KOPT-K1 (cell line): ENCODE data around the gene GPR153.
"Not testable (repeated sequence)": the region's sequence is repeated elsewhere in the genome, so short reads cannot be mapped to it uniquely, and the experiment has no call there.

ENCODE experiments used
- H3K27ac ChIP-seq: fragments of 200-600 bp; sonication (generic); 2 replicates; pipeline ENCODE4 v1.5.1; 2016; ENCODE audit warnings: antibody characterized with exemption, mild to moderate bottlenecking, low read depth, low read length; ENCODE audit not compliant: poor library complexity, severe bottlenecking
- H3K36me3 ChIP-seq: fragments of 200-600 bp; sonication (generic); 2 replicates; pipeline ENCODE4 v1.5.1; 2017; ENCODE audit warnings: antibody characterized with exemption, mild to moderate bottlenecking, low read length, moderate library complexity; ENCODE audit not compliant: insufficient read depth
- H3K9me3 ChIP-seq: fragments of 200-600 bp; sonication (generic); 2 replicates; pipeline ENCODE4 v1.5.1; 2017; ENCODE audit warnings: antibody characterized with exemption, low read length, mild to moderate bottlenecking; ENCODE audit not compliant: insufficient read depth, poor library complexity, severe bottlenecking

The GPR153 gene

GRCh38 chr1:6260961-6261614 is at the start of gene GPR153:
Gene GPR153 (minus strand): TSS chr1:6261098. CDS start chr1:6254905, 6,193 bp downstream.
- H3K36me3 ChIP-seq = peaks cover 11% of the 10 kb centered on the region; the same call in 1 of the 2 replicates
- H3K27ac ChIP-seq = peak within 1 kb of the TSS; percentile 43

GRCh38 chr1:6310116-6310848 is 49.4 kb upstream of the GPR153 start:
- H3K36me3 ChIP-seq = peaks cover 62% of the 10 kb centered on the region
- H3K9me3 ChIP-seq = peaks cover 8% of the 10 kb centered on the region
- H3K27ac ChIP-seq = no peak overlapping the region

More at GRCh38 chr1:6260961-6261614, at the start of gene GPR153:
- no peaks in the 10 kb centered on the region for H3K9me3 ChIP-seq

GRCh38 chr1:6309564-6309963 is 48.7 kb upstream of the GPR153 start:
- no peak overlapping the region for H3K27ac ChIP-seq
- peaks cover 55% of the 10 kb centered on the region for H3K36me3 ChIP-seq
- peaks cover 8% of the 10 kb centered on the region for H3K9me3 ChIP-seq

GRCh38 chr1:6308449-6308848 is 47.6 kb upstream of the GPR153 start:
- peaks cover 8% of the 10 kb centered on the region for H3K9me3 ChIP-seq
- H3K36me3 ChIP-seq = peaks cover 51% of the 10 kb centered on the region
- no peak overlapping the region for H3K27ac ChIP-seq

GRCh38 chr1:6307682-6308081 is 46.8 kb upstream of the GPR153 start:
- H3K36me3 ChIP-seq = peaks cover 54% of the 10 kb centered on the region
- not testable (repeated sequence) for H3K9me3 ChIP-seq
- peak overlapping the region; percentile 22 for H3K27ac ChIP-seq

GRCh38 chr1:6307099-6307498 is 46.2 kb upstream of the GPR153 start:
- Histone ChIP-seq H3K27ac (peak overlapping the region; percentile 22), H3K9me3 (peaks cover 8% of the 10 kb centered on the region), H3K36me3 (peaks cover 56% of the 10 kb centered on the region)

- peaks cover 50% of the 10 kb centered on the region; the same call in 1 of the 2 replicates for H3K36me3 ChIP-seq
- no peak overlapping the region for H3K27ac ChIP-seq
Measured at GRCh38 chr1:6303397-6304012, 42.6 kb upstream of the GPR153 start.

GRCh38 chr1:6302568-6302967 is 41.7 kb upstream of the GPR153 start:
- H3K27ac ChIP-seq = no peak overlapping the region
- peaks cover 48% of the 10 kb centered on the region; the same call in 1 of the 2 replicates for H3K36me3 ChIP-seq
- no peaks in the 10 kb centered on the region for H3K9me3 ChIP-seq

More at GRCh38 chr1:6303397-6304012, 42.6 kb upstream of the GPR153 start:
- peaks cover 6% of the 10 kb centered on the region for H3K9me3 ChIP-seq

- Histone ChIP-seq H3K27ac (no peak overlapping the region), H3K36me3 (peaks cover 37% of the 10 kb centered on the region; the same call in 1 of the 2 replicates), H3K9me3 (no peaks in the 10 kb centered on the region)
Measured at GRCh38 chr1:6301526-6301925, 40.6 kb upstream of the GPR153 start.

GRCh38 chr1:6300342-6301048 is 39.6 kb upstream of the GPR153 start:
- no peaks in the 10 kb centered on the region for H3K9me3 ChIP-seq
- H3K27ac ChIP-seq = no peak overlapping the region
- peaks cover 34% of the 10 kb centered on the region; the same call in 1 of the 2 replicates for H3K36me3 ChIP-seq

- Histone ChIP-seq H3K36me3 (peaks cover 37% of the 10 kb centered on the region; the same call in 1 of the 2 replicates), H3K27ac (no peak overlapping the region), H3K9me3 (no peaks in the 10 kb centered on the region)
Measured at GRCh38 chr1:6299557-6300165, 38.8 kb upstream of the GPR153 start.

GRCh38 chr1:6298940-6299465 is 38.1 kb upstream of the GPR153 start:
- H3K27ac ChIP-seq = no peak overlapping the region
- H3K9me3 ChIP-seq = no peaks in the 10 kb centered on the region
- peaks cover 42% of the 10 kb centered on the region for H3K36me3 ChIP-seq

- no peak overlapping the region for H3K27ac ChIP-seq
- H3K36me3 ChIP-seq = peaks cover 43% of the 10 kb centered on the region
- no peaks in the 10 kb centered on the region for H3K9me3 ChIP-seq
Measured at GRCh38 chr1:6298530-6298929, 37.6 kb upstream of the GPR153 start.

GRCh38 chr1:6295910-6296309 is 35.0 kb upstream of the GPR153 start:
- H3K36me3 ChIP-seq = peaks cover 55% of the 10 kb centered on the region
- no peaks in the 10 kb centered on the region for H3K9me3 ChIP-seq
- H3K27ac ChIP-seq = no peak overlapping the region
